Measurements from ENCODE around the gene SRCAP. TPM values are rescaled to one million over a fixed set of nuclear protein-coding genes. Genes with fewer than 3 reads are reported as not detected.
A peak's percentile ranks its signal among the peaks of the same experiment; 100 is the strongest.

SRCAP gene
- total and polyA plus RNA-seq, 5 experiments from 2014 or later = 5.2 to 110 (median 31.3) TPM

DNA sequence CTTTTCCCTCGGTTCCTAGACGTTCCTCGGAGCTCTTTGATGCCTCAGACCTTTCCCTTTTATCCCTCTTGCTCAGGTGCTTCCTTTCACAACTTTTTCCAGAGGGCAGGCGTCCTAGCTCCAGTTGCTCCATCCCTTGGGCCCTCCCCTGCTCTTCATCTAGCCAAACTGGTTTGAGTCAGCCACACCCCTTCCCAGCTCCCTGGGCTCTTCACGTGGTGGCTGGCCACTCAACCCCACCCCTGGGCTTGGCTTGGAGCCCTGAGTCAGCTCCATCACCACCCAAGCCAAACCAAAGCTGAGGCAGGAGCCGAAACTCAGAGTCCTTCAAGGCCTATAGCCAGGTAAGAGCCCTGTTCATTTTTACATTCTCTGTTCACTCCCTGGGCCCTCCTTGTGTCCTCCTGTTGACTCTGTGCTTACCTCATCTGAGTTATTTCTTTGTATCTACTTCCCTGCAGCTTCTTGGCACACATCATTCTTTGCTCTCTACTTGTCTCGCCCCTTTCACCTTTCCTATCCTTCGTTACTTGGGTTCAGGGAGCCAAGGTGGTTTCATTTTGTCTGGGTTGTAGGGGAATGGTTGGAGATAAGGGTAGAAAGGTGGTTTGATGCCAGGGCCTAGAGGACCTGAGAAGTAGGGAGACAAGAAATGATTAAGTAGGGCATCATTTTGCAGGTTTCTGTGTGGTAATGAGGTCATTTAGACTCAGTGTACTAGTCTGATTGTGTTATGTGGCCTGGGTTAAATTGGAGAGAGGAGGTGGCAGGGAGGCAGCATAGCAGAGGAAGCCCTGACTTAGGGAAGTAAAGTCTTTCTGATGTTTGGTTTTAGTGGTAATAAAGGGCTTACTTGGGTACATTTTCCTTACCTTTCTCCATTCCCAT, 41.6 kb downstream of the SRCAP start:
- ATAC-seq = no peak
- H3K9me3 Mint-ChIP-seq = no peaks in the 10 kb centered on the region
- no peak for DNase-seq
- POLR2A ChIA-PET = no interaction called here
- H3K4me1 Mint-ChIP-seq = peaks cover 4 to 20% (median 14%) of the 10 kb centered on the region in 4 donors
- H3K4me3 Mint-ChIP-seq = no peak overlapping the region
- peak overlapping the region in 9 of 10 donors; percentile 5 to 79 (median 67) for H3K27ac Mint-ChIP-seq
- peaks cover 0 to 69% (median 12%) of the 10 kb centered on the region in 3 donors for H3K36me3 Mint-ChIP-seq
- no peaks in the 10 kb centered on the region for H3K27me3 Mint-ChIP-seq

DNA sequence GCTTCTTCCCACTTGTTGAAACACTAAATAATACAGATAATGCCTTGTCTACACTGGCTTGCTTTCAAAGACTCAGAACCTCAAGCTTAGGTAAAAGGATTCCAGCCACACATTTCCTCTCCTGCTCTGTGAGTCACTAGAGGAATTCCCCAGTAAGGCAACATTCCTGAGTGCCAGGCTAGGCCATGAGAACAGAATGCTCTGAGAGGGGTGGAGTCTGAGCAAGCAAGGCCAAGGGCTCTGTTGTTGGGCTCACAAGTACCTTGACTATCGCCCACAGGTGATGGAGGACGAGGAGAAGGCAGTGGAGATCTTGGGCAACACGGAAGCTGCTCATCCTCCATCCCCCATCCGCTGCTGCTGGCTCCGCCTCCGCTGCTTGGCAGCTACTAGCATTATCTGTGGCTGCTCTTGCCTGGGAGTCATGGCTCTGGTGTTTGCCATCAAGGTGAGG, 42.5 kb downstream of the SRCAP start:
- ATAC-seq = no peak
- Mint-ChIP-seq H3K4me3 (no peak overlapping the region), H3K9me3 (no peaks in the 10 kb centered on the region), H3K27ac (peak overlapping the region in 4 of 10 donors; percentile 4 to 37 (median 18)), H3K36me3 (peaks cover 0 to 60% (median 9%) of the 10 kb centered on the region in 3 donors), H3K4me1 (peaks cover 4 to 20% (median 14%) of the 10 kb centered on the region in 4 donors), H3K27me3 (no peaks in the 10 kb centered on the region)
- DNase-seq = no peak
- POLR2A ChIA-PET = no interaction called here

DNA sequence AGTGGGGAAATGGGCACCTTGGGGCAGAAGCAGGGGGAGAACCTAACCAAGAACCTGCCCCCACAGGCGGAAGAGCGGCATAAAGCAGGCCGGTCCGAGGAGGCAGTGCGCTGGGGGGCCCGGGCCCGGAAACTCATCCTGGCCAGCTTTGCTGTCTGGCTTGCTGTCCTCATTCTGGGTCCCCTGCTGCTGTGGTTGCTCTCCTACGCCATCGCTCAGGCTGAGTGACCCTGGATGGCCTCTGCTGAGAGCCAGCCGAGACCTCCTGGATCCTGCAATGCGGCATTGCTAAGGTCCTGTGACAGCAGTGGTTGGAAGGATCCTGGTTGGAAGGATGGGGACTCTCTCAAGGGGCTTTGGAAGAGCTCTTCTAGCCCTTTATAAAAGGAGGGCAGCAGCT, 44.7 kb downstream of the SRCAP start:
- no peak overlapping the region for H3K4me3 Mint-ChIP-seq
- POLR2A ChIA-PET = interaction anchor here (1.7 kb wide), 1 partner anchor 62 kb away, joined by 4 read pairs; no protein-coding TSS in a partner anchor
- ATAC-seq (no peak), DNase-seq (no peak)
- peaks cover 18 to 31% (median 23%) of the 10 kb centered on the region in 4 donors for H3K4me1 Mint-ChIP-seq
- peaks cover 0 to 37% (median 0%) of the 10 kb centered on the region in 3 donors for H3K36me3 Mint-ChIP-seq
- no peaks in the 10 kb centered on the region for H3K9me3 Mint-ChIP-seq
- H3K27me3 Mint-ChIP-seq = no peaks in the 10 kb centered on the region
- peak overlapping the region in 4 of 10 donors; percentile 23 to 61 (median 52) for H3K27ac Mint-ChIP-seq

DNA sequence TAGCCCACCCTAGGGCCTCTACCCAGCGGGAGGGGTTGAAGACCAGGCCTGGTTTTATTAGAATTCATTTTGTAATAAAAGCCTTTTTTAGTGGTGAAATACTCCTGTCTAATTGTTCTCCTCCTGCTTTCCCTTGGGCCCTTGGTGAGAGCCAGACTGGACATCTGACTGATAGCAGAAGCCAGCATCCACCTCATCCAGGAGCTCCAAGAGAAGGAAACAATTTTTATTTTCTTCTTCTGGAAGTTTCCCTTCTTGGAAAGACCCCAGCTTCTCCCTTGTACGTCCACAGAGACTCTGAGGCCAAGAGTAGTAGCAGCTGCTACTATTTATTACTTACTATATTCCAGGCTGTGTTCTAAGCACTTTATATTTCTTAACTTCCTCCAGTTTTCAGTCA, 45.2 kb downstream of the SRCAP start:
- H3K27ac Mint-ChIP-seq = peak overlapping the region in 1 of 10 donors; percentile 22
- no peak overlapping the region for H3K4me3 Mint-ChIP-seq
- no peak for ATAC-seq
- H3K4me1 Mint-ChIP-seq = peaks cover 18 to 35% (median 26%) of the 10 kb centered on the region in 4 donors
- DNase-seq = no peak
- no peaks in the 10 kb centered on the region for H3K9me3 Mint-ChIP-seq
- POLR2A ChIA-PET = no interaction called here
- no peaks in the 10 kb centered on the region for H3K27me3 Mint-ChIP-seq
- peaks cover 0 to 33% (median 0%) of the 10 kb centered on the region in 3 donors for H3K36me3 Mint-ChIP-seq

DNA sequence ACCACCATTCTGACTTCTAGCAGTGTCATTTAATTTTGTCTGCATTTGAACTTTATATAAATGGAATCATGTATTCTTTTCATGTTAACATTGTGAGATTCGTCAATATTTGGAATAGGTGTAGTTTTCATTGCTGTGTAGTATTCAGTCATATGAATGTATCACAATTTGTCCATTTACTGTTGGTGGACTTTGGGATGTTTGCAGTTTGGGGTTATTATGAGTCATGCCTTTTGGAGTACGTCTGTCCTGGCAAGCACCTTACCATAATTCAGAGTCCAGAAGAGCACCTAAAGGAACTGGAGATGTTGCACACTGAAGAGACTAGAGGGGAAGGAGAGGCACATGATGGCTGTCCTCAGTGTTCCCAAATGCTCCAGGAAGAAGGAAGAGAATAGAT, 46.1 kb downstream of the SRCAP start:
- H3K4me1 Mint-ChIP-seq = peaks cover 25 to 44% (median 33%) of the 10 kb centered on the region in 4 donors
- POLR2A ChIA-PET = no interaction called here
- H3K9me3 Mint-ChIP-seq = no peaks in the 10 kb centered on the region
- peaks cover 0 to 32% (median 0%) of the 10 kb centered on the region in 3 donors for H3K36me3 Mint-ChIP-seq
- DNase-seq (no peak), ATAC-seq (no peak)
- peak overlapping the region in 1 of 10 donors; percentile 5 for H3K4me3 Mint-ChIP-seq
- H3K27ac Mint-ChIP-seq = peak overlapping the region in 5 of 10 donors; percentile 36 to 85 (median 76)
- H3K27me3 Mint-ChIP-seq = no peaks in the 10 kb centered on the region

DNA sequence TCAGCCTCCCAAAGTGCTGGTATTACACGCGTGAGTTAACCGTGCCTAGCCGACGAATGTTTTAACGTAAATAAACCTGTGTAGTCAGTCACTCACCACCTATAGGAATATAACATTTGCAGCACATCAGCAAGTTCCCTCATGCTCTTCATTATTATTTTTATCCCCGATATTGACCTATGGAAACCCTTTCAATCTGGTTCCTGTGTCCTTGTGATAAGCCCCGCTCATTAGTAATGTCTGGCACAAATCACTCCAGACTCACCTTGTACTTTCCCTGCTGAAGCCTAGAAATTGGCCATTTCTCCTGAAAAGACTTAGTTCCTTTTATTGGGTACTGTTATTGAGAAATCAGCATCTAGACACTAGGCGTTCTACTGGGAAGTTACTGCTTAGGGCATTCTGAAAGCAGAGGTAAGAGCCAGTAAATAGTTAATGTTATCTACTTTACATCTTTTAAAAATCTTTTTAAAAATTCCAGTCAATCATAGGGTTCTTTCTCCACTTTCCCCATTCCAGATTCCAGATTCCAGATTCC, 47.7 kb downstream of the SRCAP start:
- no peak for ATAC-seq
- Mint-ChIP-seq H3K36me3 (peaks cover 0 to 43% (median 0%) of the 10 kb centered on the region in 3 donors), H3K27ac (peak overlapping the region in 6 of 10 donors; percentile 81 to 94 (median 88)), H3K27me3 (no peaks in the 10 kb centered on the region), H3K4me3 (no peak overlapping the region), H3K9me3 (no peaks in the 10 kb centered on the region), H3K4me1 (peaks cover 20 to 42% (median 29%) of the 10 kb centered on the region in 4 donors)
- POLR2A ChIA-PET = interaction anchor here (1.1 to 2.1 kb wide), 4 partner anchors 38 to 198 kb away, joined by 3 to 8 read pairs (median 4); partner anchors contain the start of gene PRR14
- no peak for DNase-seq

DNA sequence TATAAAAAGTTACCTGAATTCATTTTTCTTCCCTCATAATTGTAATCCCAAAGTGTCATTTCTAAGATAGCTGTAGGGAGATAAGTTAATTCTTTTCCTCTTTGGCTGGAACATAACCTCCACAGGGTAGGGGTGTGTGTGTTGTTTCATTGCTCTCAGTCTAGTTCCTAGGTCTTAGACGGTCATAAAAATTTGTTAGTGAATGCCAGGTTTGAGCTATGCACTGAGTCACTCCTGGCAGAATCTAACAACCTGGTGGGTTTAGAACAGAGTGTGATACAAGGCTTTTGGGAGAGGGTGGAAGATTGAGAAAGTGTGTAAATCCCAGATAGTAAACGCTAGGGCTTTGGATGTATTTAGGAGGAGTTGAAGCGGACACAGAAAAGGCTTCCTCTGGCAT, 48.4 kb downstream of the SRCAP start:
- peak overlapping the region; percentile 81 to 94 (median 91) for H3K27ac Mint-ChIP-seq
- H3K9me3 Mint-ChIP-seq = no peaks in the 10 kb centered on the region
- no peaks in the 10 kb centered on the region for H3K27me3 Mint-ChIP-seq
- ATAC-seq = no peak
- DNase-seq = no peak
- peaks cover 0 to 41% (median under 1%) of the 10 kb centered on the region in 3 donors for H3K36me3 Mint-ChIP-seq
- POLR2A ChIA-PET = interaction anchor here (0.7 to 2.1 kb wide), 24 partner anchors 9 to 1081 kb away, joined by 3 to 11 read pairs (median 4); partner anchors contain the start of genes PRR14 and SRCAP
- H3K4me1 Mint-ChIP-seq = peaks cover 20 to 36% (median 27%) of the 10 kb centered on the region in 4 donors
- H3K4me3 Mint-ChIP-seq = peak overlapping the region; percentile 82 to 95 (median 91)

DNA sequence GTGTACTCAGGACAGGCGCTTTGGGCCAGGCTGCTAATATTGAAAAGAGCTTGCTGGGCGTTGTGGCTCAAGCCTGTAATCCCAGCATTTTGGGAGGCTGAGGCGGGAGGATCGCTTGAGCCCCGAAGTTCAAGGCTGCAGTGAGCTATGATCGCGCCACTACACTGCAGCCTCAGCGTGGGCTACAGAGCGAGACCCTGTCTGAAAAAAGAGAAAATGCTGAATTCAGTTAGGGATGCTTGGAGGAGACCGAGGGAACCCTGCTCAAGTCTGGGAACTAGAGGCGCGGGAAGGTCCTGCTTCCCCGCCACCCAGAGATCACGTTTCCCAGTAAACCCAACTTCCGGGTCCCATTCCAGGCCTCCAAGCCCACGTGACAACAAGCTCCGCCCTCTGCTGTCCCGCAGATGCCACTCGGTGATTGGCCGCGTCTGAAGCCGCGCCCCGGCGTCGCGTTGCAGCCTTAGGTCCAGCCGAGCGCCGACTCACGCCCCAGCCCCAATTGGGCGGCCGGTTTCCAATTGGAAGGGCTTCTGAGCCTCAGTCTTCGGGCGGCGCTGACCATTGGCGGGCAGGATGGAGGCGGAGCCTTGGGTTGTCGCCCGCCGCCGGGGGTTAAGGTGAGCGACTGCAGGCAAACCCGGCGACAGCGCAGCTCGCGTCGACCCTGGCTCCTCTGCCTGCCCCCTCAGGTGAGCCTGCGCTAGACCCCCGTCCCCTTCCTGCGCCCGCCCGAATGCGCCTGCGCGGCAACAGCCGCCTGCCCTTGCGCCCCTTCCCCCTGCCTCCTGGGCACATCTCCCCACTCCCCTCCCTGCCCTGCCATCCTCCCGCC, 49.0 kb downstream of the SRCAP start, which contains the start of gene PHKG2:
Gene PHKG2, plus strand, starts transcription at position 627 of the 835 bp plus-strand sequence. CDS start 396 bp downstream, outside the sequence.
- peak within 1 kb of the TSS; percentile 81 to 94 (median 91) for H3K27ac Mint-ChIP-seq
- DNase-seq (peak; percentile 89 to 97 (median 94)), ATAC-seq (peak; percentile 97)
- H3K36me3 Mint-ChIP-seq = peaks cover 0 to 36% (median 2%) of the 10 kb centered on the region in 3 donors
- POLR2A ChIA-PET = interaction anchor here (0.6 to 2.1 kb wide), 29 partner anchors 9 to 1098 kb away, joined by 3 to 11 read pairs (median 4); partner anchors contain the start of genes PRR14 and SRCAP
- peak within 1 kb of the TSS; percentile 84 to 95 (median 91) for H3K4me3 Mint-ChIP-seq
- H3K4me1 Mint-ChIP-seq = peaks cover 20 to 36% (median 27%) of the 10 kb centered on the region in 4 donors
- H3K27me3 Mint-ChIP-seq = no peaks in the 10 kb centered on the region
- no peaks in the 10 kb centered on the region for H3K9me3 Mint-ChIP-seq

DNA sequence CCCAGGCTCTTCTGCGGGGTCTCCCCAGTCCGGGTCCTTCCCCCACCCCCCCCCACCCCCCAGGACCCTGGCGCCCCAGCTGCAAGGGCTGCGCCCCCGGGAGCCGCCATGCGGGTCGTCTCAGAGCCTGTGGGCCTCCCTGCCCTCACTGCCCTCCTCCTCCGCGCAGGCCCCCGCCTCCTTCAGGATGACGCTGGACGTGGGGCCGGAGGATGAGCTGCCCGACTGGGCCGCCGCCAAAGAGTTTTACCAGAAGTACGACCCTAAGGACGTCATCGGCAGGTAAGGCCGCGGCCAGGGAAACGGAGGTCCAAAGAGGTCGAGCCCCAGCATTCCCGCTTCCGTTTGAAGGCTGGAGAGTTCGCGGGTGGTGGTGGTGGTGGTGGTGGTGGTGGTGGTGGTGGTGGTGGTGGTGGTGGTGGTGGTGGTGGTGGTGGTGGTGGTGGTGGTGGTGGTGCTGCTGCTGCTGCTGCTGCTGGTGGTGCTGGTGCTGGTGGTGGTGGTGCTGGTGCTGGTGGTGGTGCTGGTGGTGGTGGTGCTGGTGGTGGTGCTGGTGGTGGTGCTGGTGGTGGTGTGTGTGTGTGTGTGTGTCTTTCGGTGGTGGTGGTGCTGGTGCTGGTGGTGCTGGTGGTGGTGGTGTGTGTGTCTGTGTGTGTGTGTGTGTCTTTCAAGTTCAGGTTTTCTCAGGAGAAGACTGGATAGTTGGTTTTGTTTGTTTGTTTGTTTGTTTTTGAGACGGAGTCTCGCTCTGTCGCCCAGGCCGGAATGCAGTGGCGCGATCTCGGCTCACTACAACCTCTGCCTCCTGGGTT, 49.9 kb downstream of the SRCAP start:
- Mint-ChIP-seq H3K4me3 (peak overlapping the region; percentile 84 to 95 (median 91)), H3K36me3 (peaks cover 0 to 38% (median 2%) of the 10 kb centered on the region in 3 donors), H3K4me1 (peaks cover 18 to 36% (median 27%) of the 10 kb centered on the region in 4 donors), H3K9me3 (no peaks in the 10 kb centered on the region), H3K27me3 (no peaks in the 10 kb centered on the region), H3K27ac (peak overlapping the region in 9 of 10 donors; percentile 79 to 94 (median 90))
- POLR2A ChIA-PET = interaction anchor here (0.6 to 1.7 kb wide), 18 partner anchors 8 to 372 kb away, joined by 3 to 11 read pairs (median 6); partner anchors contain the start of genes PRR14, RNF40 and SRCAP
- ATAC-seq (peak; percentile 5 to 10), DNase-seq (peak in 2 of 10 donors; percentile 10 to 26)

DNA sequence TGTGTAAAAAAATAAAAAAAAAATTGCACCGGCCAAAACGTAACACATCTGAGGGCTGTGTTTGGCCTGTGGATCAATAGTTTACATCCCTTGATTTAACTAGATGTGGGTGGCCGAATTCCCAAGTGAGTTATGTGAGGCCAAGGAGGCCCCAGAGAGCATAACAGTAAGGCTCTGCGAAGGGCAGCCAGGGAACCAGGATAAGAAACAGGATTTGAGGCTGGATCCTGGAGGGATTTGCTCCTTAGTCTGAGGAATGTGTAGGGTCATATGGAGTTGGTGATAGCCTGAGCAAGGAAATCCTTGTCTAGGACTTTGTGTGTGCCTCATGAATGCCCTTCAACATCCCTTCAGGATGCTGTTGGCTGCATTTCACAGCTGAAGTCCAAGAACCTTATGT, 51.2 kb downstream of the SRCAP start:
- Mint-ChIP-seq H3K9me3 (no peaks in the 10 kb centered on the region), H3K36me3 (peaks cover 0 to 40% (median 2%) of the 10 kb centered on the region in 3 donors), H3K4me1 (peaks cover 17 to 36% (median 26%) of the 10 kb centered on the region in 4 donors), H3K27ac (peak overlapping the region in 3 of 10 donors; percentile 52 to 90 (median 57)), H3K27me3 (no peaks in the 10 kb centered on the region), H3K4me3 (peak overlapping the region; percentile 11 to 93 (median 75))
- ATAC-seq = no peak
- POLR2A ChIA-PET = no interaction called here
- no peak for DNase-seq

DNA sequence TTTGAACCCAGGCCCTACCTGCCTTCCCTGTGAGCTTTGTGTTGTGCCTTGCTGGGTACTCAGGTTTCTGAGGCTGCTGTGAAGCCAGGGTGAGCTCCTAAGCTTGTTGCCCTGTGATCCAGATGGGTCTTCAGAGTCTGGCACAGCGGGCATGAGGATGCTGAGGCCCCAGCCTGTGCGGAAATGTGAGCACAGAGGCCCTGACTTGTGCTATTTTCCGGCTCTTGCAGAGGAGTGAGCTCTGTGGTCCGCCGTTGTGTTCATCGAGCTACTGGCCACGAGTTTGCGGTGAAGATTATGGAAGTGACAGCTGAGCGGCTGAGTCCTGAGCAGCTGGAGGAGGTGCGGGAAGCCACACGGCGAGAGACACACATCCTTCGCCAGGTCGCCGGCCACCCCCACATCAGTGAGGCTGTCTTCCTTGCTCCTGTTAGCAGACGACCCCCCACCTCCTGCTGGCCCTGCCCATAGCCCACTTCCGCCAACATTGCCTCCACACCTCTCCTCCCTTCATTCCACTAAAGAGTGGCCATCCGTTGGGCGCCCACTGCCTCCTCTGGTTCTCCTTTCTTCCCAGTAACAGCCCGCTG, 52.0 kb downstream of the SRCAP start:
- H3K4me1 Mint-ChIP-seq = peaks cover 16 to 36% (median 26%) of the 10 kb centered on the region in 4 donors
- peak overlapping the region in 2 of 10 donors; percentile 9 to 14 for H3K27ac Mint-ChIP-seq

More for the DNA sequence above, 52.0 kb downstream of the SRCAP start:
- no peaks in the 10 kb centered on the region for H3K27me3 Mint-ChIP-seq
- no peak for DNase-seq
- peaks cover 0 to 45% (median 2%) of the 10 kb centered on the region in 3 donors for H3K36me3 Mint-ChIP-seq
- H3K4me3 Mint-ChIP-seq = peak overlapping the region in 5 of 10 donors; percentile 11 to 61 (median 30)
- ATAC-seq = no peak
- no peaks in the 10 kb centered on the region for H3K9me3 Mint-ChIP-seq
- POLR2A ChIA-PET = no interaction called here
